ENCODE data around the gene CYP2E1.

- no peak for TF ChIP-seq THRA (CRISPR knock-in tag; IDR thresholded peaks at IDR 0.05; ENCODE audit: borderline replicate concordance)
- TF ChIP-seq CTCF (CRISPR knock-in tag; IDR thresholded peaks at IDR 0.05), result no peak
- no peak for TF ChIP-seq MYC (CRISPR knock-in tag; IDR thresholded peaks at IDR 0.05; ENCODE audit: borderline replicate concordance)
- TF ChIP-seq PBX2 (CRISPR knock-in tag; IDR thresholded peaks at IDR 0.05), result no peak
- TF ChIP-seq EHMT2 (IDR thresholded peaks at IDR 0.05; ENCODE audit: borderline replicate concordance, low read depth, low read length), result no peak
- TF ChIP-seq ZSCAN12 (CRISPR knock-in tag; IDR thresholded peaks at IDR 0.05), result no peak
- no peak for TF ChIP-seq TARDBP (CRISPR knock-in tag; IDR thresholded peaks at IDR 0.05)
- TF ChIP-seq CSRNP2 (CRISPR knock-in tag; conservative IDR thresholded peaks at IDR 0.05; ENCODE audit: low read depth), result no peak
- TF ChIP-seq CHCHD3 (CRISPR knock-in tag; IDR thresholded peaks at IDR 0.05), result no peak
- TF ChIP-seq FOXJ3 (CRISPR knock-in tag; IDR thresholded peaks at IDR 0.05; ENCODE audit: borderline replicate concordance), result no peak
- TF ChIP-seq ZNF598 (CRISPR knock-in tag; IDR thresholded peaks at IDR 0.05; ENCODE audit: borderline replicate concordance), result no peak
These were observed 41.1 kb downstream of the CYP2E1 start for GRCh38 chr10:133568287-133568614.
